EL (cell line): ENCODE data around the gene GREB1L.
"Not testable (repeated sequence)": the region's sequence is repeated elsewhere in the genome, so short reads cannot be mapped to it uniquely, and the experiment has no call there.

Experiments
- DNase-seq: peaks from one replicate; pipeline ENCODE4 v3.0.0-alpha.2; 2016

The GREB1L gene

GRCh38 chr18:21311980-21312379, 69.9 kb downstream of the GREB1L start:
- not testable (repeated sequence) for DNase-seq

- no peak for DNase-seq
Measured at GRCh38 chr18:21313576-21313975, 71.5 kb downstream of the GREB1L start.

GRCh38 chr18:21314724-21315123, 72.7 kb downstream of the GREB1L start:
- DNase-seq: peak; percentile 37

GRCh38 chr18:21315126-21315525, 73.1 kb downstream of the GREB1L start:
- DNase-seq: not testable (repeated sequence)

- peak; percentile 39 for DNase-seq
Measured at GRCh38 chr18:21315741-21316197, 73.7 kb downstream of the GREB1L start.

GRCh38 chr18:21316296-21316695, 74.3 kb downstream of the GREB1L start:
- no peak for DNase-seq

- no peak for DNase-seq
Measured at GRCh38 chr18:21321711-21322110, 79.7 kb downstream of the GREB1L start.

GRCh38 chr18:21327101-21327500, 85.1 kb downstream of the GREB1L start:
- DNase-seq: no peak

GRCh38 chr18:21330122-21330701, 88.2 kb downstream of the GREB1L start:
- DNase-seq: peak; percentile 80

GRCh38 chr18:21331065-21331464, 89.0 kb downstream of the GREB1L start:
- no peak for DNase-seq

- DNase-seq: no peak
Measured at GRCh38 chr18:21335927-21336488, 94.0 kb downstream of the GREB1L start.

GRCh38 chr18:21336846-21337245, 94.8 kb downstream of the GREB1L start:
- DNase-seq: no peak

GRCh38 chr18:21341141-21341540, 99.1 kb downstream of the GREB1L start:
- peak; percentile 44 for DNase-seq

- no peak for DNase-seq
Measured at GRCh38 chr18:21342372-21342771, 100.3 kb downstream of the GREB1L start.

- no peak for DNase-seq
Measured at GRCh38 chr18:21344860-21345259, 102.8 kb downstream of the GREB1L start.

GRCh38 chr18:21345840-21346239, 103.8 kb downstream of the GREB1L start:
- DNase-seq: no peak

GRCh38 chr18:21359746-21360145, 117.7 kb downstream of the GREB1L start:
- peak; percentile 39 for DNase-seq

GRCh38 chr18:21361307-21361880, 119.4 kb downstream of the GREB1L start:
- DNase-seq: no peak

GRCh38 chr18:21362831-21363230, 120.8 kb downstream of the GREB1L start:
- no peak for DNase-seq

GRCh38 chr18:21363348-21363747, 121.3 kb downstream of the GREB1L start:
- DNase-seq: no peak

- no peak for DNase-seq
Measured at GRCh38 chr18:21364471-21364870, 122.4 kb downstream of the GREB1L start.

- no peak for DNase-seq
Measured at GRCh38 chr18:21366896-21367295, 124.9 kb downstream of the GREB1L start.

- DNase-seq: no peak
Measured at GRCh38 chr18:21369146-21369545, 127.1 kb downstream of the GREB1L start.

- not testable (repeated sequence) for DNase-seq
Measured at GRCh38 chr18:21369597-21369996, 127.6 kb downstream of the GREB1L start.

GRCh38 chr18:21383031-21383430, 141.0 kb downstream of the GREB1L start:
- no peak for DNase-seq
